Heart left ventricle (tissue), 16 donors: ENCODE data around the gene ENAH. TPM values are rescaled to one million over a fixed set of nuclear protein-coding genes. Genes with fewer than 3 reads are reported as not detected.

ENCODE experiments used
- ATAC-seq, 4 donors: fragments of 200-7000 bp; cut with Tn5 transposase; one replicate each; pipeline ENCODE4 v1.9.1; 2020 to 2022; ENCODE audit warnings: moderate library complexity in 4 of 4, mild to moderate bottlenecking in 3 of 4, moderate number of reproducible peaks in 1 of 4
- DNase-seq, 5 donors: peaks; one replicate each; pipeline ENCODE4 v3.0.0-alpha.2; 2020
- H3K27ac ChIP-seq, 12 donors: fragments of 200-600 bp; sonication (generic) in 4 of 12; one replicate each; pipeline versions ENCODE4 v1.5.0 to v1.8.0; 2016 to 2022; ENCODE audit warnings: mild to moderate bottlenecking in 2 of 12
- H3K27me3 ChIP-seq, 9 donors: fragments of 200-600 bp; sonication (generic) in 2 of 9; one replicate each; pipeline versions ENCODE4 v1.5.1 to v1.8.0; 2016 to 2022; ENCODE audit warnings: mild to moderate bottlenecking in 3 of 9
- H3K36me3 ChIP-seq, 9 donors: fragments of 200-600 bp; sonication (generic) in 2 of 9; one replicate each; pipeline versions ENCODE4 v1.5.0 to v1.8.0; 2018 to 2022; ENCODE audit warnings: mild to moderate bottlenecking in 2 of 9
- H3K4me1 ChIP-seq, 12 donors: fragments of 200-600 bp; sonication (generic) in 4 of 12; one replicate each; pipeline versions ENCODE4 v1.5.0 to v1.8.0; 2016 to 2022; ENCODE audit warnings: mild to moderate bottlenecking in 3 of 12
- H3K4me3 ChIP-seq, 12 donors: fragments of 200-600 bp; sonication (generic) in 4 of 12; one replicate each; pipeline versions ENCODE4 v1.5.0 to v1.8.0; 2017 to 2022; ENCODE audit warnings: mild to moderate bottlenecking in 9 of 12, moderate library complexity in 4 of 12
- H3K9me3 ChIP-seq, 12 donors: fragments of 200-600 bp; sonication (generic) in 4 of 12; one replicate each; pipeline versions ENCODE4 v1.5.0 to v1.8.0; 2016 to 2022; ENCODE audit warnings: mild to moderate bottlenecking in 1 of 12
- CTCF ChIP-seq, 12 donors: fragments of 200-600 bp; sonication (generic) in 4 of 12; IDR thresholded peaks; one replicate each; pipeline versions ENCODE4 v1.5.0 to v1.8.0; 2018 to 2022; ENCODE audit warnings: antibody characterized with exemption in 12 of 12, mild to moderate bottlenecking in 5 of 12
- POLR2A ChIP-seq, 2 donors: fragments of 450-650 bp; IDR thresholded peaks; one replicate each; pipeline ENCODE4 v1.6.1; 2017; ENCODE audit warnings: antibody characterized with exemption in 2 of 2, mild to moderate bottlenecking in 2 of 2, moderate library complexity in 2 of 2
- WGBS, 4 donors: extraction: QIAGEN DNeasy Blood & Tissue Kit in 2 of 4; methylation state at CpG; one replicate each; pipeline versions ENCODE4 v1.1.5 to v1.1.7; 2013 to 2018; 5-methylcytosine and 5-hydroxymethylcytosine counted together
- intact Hi-C, 10 donors: fragments of 100-400 bp; cut with DNase I; formaldehyde crosslinking; loops; one replicate each; pipeline versions ENCODE4 v1.11.1 to v1.14.2; 2022
- polyA plus RNA-seq, 2 donors: library from polyadenylated mRNA; stranded (reverse); fragments of 200-250 nt; gene quantifications; one replicate each; pipeline ENCODE4 v1.2.3, GENCODE V29; 2013
- total RNA-seq, 9 donors: library from RNA; depleted of rRNA in 2 of 9; stranded (reverse); fragments of >200 nt in 2 of 9; fragmentation: NEBNext Ultra II Directional in 3 of 9; extraction: Animal tissue kit (Norgen Biotek cat#: 25700) in 3 of 9; gene quantifications; one replicate each; pipeline versions ENCODE4 v1.1.0 to v1.2.4, GENCODE V29; 2016 to 2023
- donor health status: ischemic (EF 13 %, LVEDD 7.1; RV severe dilation, severe dysfunction).
- donor health status: healthy with polysubstance abuse.
- donor health status: DM: no; HTN: yes; CAD: no.
- donor health status: DM: no; HTN: no; CAD: no.
- donor health status: ischemic (EF 25% LVEDD 6.9; RV normal size, moderate dysfunction).
- donor health status: ischemic (EF 25% LVEDD 5.7; RV mildly dilated, moderate dysfunction).
- donor health status: healthy.
- donor health status: DM: yes; HTN: yes; CAD: no.
- donor health status: ischemic (EF 35%, LVEDD 5.7; RV mildly dilated, moderate dysfunction).
- donor health status: nonischemic (EF 11% LVEDD 7.7; RV severe dilation, severe dysfunction).
- donor health status: DM: yes; HTN: yes; CAD: no.
- donor health status: PGD.
- donor health status: ischemic (EF 29% LVEDD 5.4; RV normal size, mild dysfunction).
- donor health status: nonischemic (EF 23%, LVEDD 6.1; RV moderate dilation, normal function).

Gene ENAH
- total and polyA plus RNA-seq, 11 donors: 17.0 to 183 (median 86.1) TPM

- Histone ChIP-seq H3K9me3 (peaks cover 0 to 4% (median 0%) of the 10 kb centered on the region in 12 donors), H3K36me3 (peaks cover 0 to 17% (median 0%) of the 10 kb centered on the region in 9 donors), H3K27ac (no peak overlapping the region), H3K27me3 (no peaks in the 10 kb centered on the region), H3K4me3 (no peak overlapping the region), H3K4me1 (peaks cover 0 to 51% (median 24%) of the 10 kb centered on the region in 12 donors)
- ATAC-seq: no peak
- WGBS, 4 donors: 92 to 93% (median 93%) methylated on average over 6 of the region's 6 CpGs
- no peak for DNase-seq
- TF ChIP-seq POLR2A (IDR thresholded peaks at IDR 0.05): no peak
- no peak for TF ChIP-seq CTCF (IDR thresholded peaks at IDR 0.05)
- intact Hi-C loops: loop anchor here in 1 of 10 donors (10.0 kb wide), 1 partner anchor 71 kb away; no protein-coding TSS in a partner anchor
Observed at GRCh38 chr1:225645194-225645895, 7.6 kb downstream of the ENAH start.

- Histone ChIP-seq H3K27me3 (no peaks in the 10 kb centered on the region), H3K27ac (peak overlapping the region in 1 of 12 donors; percentile 22), H3K4me1 (peaks cover 0 to 44% (median 21%) of the 10 kb centered on the region in 12 donors), H3K9me3 (peaks cover 0 to 4% (median 0%) of the 10 kb centered on the region in 12 donors), H3K4me3 (no peak overlapping the region), H3K36me3 (peaks cover 0 to 17% (median 0%) of the 10 kb centered on the region in 9 donors)
- intact Hi-C loops: loop anchor here in 1 of 10 donors (10.0 kb wide), 1 partner anchor 70 kb away; no protein-coding TSS in a partner anchor
- DNase-seq (no peak), ATAC-seq (no peak)
- WGBS, 4 donors: 87 to 93% (median 91%) methylated on average over 1 of the region's 1 CpG
- no peak for TF ChIP-seq CTCF (IDR thresholded peaks at IDR 0.05)
- TF ChIP-seq POLR2A (IDR thresholded peaks at IDR 0.05): no peak
Observed at GRCh38 chr1:225644666-225645065, 8.3 kb downstream of the ENAH start.

- intact Hi-C loops: loop anchor here in 1 of 10 donors (10.0 kb wide), 1 partner anchor 67 kb away; no protein-coding TSS in a partner anchor
- H3K4me3 ChIP-seq: no peak overlapping the region
- peak in 1 of 4 donors; percentile 30 for ATAC-seq
- no peak for DNase-seq
- peaks cover 0 to 8% (median 0%) of the 10 kb centered on the region in 12 donors for H3K9me3 ChIP-seq
- H3K27ac ChIP-seq: peak overlapping the region in 1 of 12 donors; percentile 1
- no peak for TF ChIP-seq CTCF (IDR thresholded peaks at IDR 0.05)
- H3K4me1 ChIP-seq: peaks cover 0 to 21% (median 2%) of the 10 kb centered on the region in 12 donors
- WGBS, 4 donors: 58 to 73% (median 65%) methylated on average over 4 of the region's 4 CpGs
- peaks cover 0 to 17% (median 0%) of the 10 kb centered on the region in 9 donors for H3K36me3 ChIP-seq
- no peaks in the 10 kb centered on the region for H3K27me3 ChIP-seq
Observed at GRCh38 chr1:225642177-225642576, 10.7 kb downstream of the ENAH start.

- peaks cover 0 to 4% (median 0%) of the 10 kb centered on the region in 12 donors for H3K9me3 ChIP-seq
- peaks cover 0 to 17% (median 0%) of the 10 kb centered on the region in 9 donors for H3K36me3 ChIP-seq
- DNase-seq (no peak), ATAC-seq (no peak)
- intact Hi-C loops: no loop called here
- no peaks in the 10 kb centered on the region for H3K27me3 ChIP-seq
- WGBS, 4 donors: 97 to 100% (median 99%) methylated on average over 1 of the region's 1 CpG
- no peak overlapping the region for H3K27ac ChIP-seq
- H3K4me1 ChIP-seq: peaks cover 0 to 17% (median 0%) of the 10 kb centered on the region in 12 donors
- no peak overlapping the region for H3K4me3 ChIP-seq
- TF ChIP-seq POLR2A (IDR thresholded peaks at IDR 0.05) (no peak), CTCF (IDR thresholded peaks at IDR 0.05) (no peak)
Observed at GRCh38 chr1:225638853-225639252, 14.1 kb downstream of the ENAH start.
